ENCODE results near the gene GRIPAP1. TPM values are rescaled to one million over a fixed set of nuclear protein-coding genes. Genes with fewer than 3 reads are reported as not detected.

The GRIPAP1 gene
- total RNA-seq, 4 donors from 2014 or later, result 30.0 to 43.7 (median 32.4) TPM

DNA sequence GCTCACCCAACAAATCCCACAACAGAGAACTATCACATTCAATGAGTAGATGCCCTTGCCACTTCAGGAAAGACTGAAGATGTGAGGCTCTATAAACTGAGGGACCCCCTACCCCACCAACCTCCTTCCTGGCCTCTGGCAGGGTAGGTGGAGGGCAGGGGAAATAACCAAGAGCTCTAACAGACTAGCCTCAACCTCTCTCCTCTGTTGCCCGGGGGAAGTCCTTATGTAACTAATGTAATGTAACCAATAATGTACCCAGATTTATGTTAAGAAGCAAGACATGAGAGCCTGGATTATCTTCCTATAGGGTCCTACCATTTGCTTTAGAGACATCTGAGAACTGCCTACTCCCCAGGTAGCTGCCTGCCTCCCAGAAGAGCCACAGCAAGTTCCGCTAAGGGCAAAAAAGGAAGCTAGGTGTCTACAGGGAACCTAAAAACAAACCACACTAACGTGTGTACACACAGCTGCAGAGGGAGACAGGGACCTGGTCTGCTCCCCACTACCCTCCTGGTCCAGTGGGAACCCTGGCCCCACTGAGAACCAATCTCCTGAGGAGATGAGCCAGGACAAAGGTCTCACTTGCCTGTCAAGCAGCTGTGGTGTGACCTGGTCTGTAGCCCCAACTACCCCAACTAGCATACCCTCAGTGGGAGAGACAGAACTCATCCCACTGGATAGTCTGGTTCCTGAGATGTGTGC, 62.4 kb downstream of the GRIPAP1 start:
- DNase-seq (ENCODE audit: low spot score in 2 of 2), result no peak
- no peak overlapping the region for H3K4me3 ChIP-seq (ENCODE audit: low read depth, poor library complexity, severe bottlenecking)
- intact Hi-C loops (cut with DNase I; ENCODE audit: low total_unique reads), result no loop called here
- no peak for TF ChIP-seq POLR2A (IDR thresholded peaks at IDR 0.05)
- TF ChIP-seq, protein P1, sequence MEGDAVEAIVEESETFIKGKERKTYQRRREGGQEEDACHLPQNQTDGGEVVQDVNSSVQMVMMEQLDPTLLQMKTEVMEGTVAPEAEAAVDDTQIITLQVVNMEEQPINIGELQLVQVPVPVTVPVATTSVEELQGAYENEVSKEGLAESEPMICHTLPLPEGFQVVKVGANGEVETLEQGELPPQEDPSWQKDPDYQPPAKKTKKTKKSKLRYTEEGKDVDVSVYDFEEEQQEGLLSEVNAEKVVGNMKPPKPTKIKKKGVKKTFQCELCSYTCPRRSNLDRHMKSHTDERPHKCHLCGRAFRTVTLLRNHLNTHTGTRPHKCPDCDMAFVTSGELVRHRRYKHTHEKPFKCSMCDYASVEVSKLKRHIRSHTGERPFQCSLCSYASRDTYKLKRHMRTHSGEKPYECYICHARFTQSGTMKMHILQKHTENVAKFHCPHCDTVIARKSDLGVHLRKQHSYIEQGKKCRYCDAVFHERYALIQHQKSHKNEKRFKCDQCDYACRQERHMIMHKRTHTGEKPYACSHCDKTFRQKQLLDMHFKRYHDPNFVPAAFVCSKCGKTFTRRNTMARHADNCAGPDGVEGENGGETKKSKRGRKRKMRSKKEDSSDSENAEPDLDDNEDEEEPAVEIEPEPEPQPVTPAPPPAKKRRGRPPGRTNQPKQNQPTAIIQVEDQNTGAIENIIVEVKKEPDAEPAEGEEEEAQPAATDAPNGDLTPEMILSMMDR (IDR thresholded peaks at IDR 0.05), result no peak
- 77% methylated on average over 3 of the region's 3 CpGs for WGBS, 2 donors

DNA sequence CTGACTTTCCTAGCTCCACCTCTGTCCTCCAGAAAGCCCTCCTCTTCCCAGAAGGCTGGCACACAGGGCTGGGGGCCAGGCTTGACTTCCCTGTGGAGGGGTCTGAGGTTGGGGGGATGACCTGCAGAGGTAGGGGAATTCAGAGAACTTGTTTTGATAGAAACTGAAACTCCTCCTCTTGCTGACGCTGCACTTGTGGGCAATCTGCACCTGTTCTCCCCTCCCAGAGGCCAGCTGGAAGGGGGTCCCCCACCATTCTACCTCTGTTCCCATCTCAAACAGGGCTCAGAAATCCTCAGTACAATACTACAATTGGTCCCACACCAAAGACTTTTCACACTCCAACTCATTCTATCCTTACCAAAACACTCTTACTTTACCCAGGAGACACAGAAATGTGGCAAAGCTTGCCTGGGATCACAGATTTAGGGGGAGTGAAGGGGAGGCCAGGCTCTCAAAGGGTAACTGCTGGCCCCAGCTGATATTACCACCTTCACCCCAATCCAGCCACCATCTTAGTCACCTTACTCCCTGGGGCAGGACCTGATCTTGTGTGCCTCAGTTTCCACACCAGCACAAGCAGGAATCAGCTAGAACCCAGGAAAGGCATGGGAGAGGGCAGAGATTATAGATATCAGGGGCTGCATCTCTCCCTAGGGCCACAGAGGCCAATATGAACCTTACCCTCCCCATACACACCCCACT, 63.2 kb downstream of the GRIPAP1 start:
- DNase-seq (ENCODE audit: low spot score in 2 of 2), result no peak
- H3K4me3 ChIP-seq (ENCODE audit: low read depth, poor library complexity, severe bottlenecking), result no peak overlapping the region
- WGBS, 2 donors, result 69 to 94% methylated on average over 1 of the region's 1 CpG
- TF ChIP-seq POLR2A (IDR thresholded peaks at IDR 0.05), result no peak
- intact Hi-C loops (cut with DNase I; ENCODE audit: low total_unique reads), result no loop called here

DNA sequence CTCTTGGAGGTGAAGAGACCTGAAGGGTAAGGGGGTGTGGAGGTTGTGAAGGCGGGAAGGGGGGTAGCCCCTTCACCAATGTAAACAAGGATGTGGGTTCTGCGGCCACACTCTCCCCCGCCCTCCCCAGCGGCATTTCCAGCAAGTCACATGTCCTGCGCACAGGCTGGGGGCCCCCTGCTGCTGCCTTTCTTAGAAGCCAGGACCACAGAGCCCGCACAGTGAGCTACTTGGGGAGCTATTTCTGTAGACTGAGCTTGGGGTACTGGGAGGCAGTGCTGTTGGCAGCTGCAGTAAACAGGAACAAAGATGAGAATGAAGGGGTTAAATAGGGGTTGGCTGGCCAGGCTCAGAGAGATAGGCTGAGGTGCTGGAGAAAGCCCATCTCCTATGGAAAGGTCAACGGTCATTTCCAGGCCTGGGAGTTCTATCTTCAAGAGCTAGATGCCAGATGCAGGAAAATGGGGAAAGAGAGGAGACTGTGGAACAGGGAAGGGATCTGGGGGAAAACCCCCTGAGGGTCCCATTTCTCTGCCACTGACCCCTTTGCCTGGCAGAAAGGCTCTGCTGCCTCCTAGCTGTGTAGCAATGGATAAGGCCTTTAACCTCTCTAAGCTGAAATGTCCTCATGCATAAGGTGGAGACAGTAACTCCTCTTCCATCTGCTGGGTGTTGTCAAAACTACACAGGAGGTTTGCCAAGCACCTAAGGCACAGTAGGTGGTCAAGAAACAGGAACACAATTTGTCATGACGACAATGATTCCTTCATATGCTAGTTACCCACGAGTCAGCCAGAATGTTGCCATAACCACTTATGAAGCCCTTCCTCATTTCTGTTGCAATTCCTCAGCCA, 64.8 kb downstream of the GRIPAP1 start:
- intact Hi-C loops (cut with DNase I; ENCODE audit: low total_unique reads), result no loop called here
- TF ChIP-seq, protein P1 (IDR thresholded peaks at IDR 0.05), result no peak
- no peak for TF ChIP-seq POLR2A (IDR thresholded peaks at IDR 0.05)
- WGBS, 2 donors, result 36 to 37% methylated on average over 9 of the region's 9 CpGs
- H3K4me3 ChIP-seq (ENCODE audit: low read depth, poor library complexity, severe bottlenecking), result no peak overlapping the region
- peak; percentile 20 to 91 for DNase-seq (ENCODE audit: low spot score in 2 of 2)

DNA sequence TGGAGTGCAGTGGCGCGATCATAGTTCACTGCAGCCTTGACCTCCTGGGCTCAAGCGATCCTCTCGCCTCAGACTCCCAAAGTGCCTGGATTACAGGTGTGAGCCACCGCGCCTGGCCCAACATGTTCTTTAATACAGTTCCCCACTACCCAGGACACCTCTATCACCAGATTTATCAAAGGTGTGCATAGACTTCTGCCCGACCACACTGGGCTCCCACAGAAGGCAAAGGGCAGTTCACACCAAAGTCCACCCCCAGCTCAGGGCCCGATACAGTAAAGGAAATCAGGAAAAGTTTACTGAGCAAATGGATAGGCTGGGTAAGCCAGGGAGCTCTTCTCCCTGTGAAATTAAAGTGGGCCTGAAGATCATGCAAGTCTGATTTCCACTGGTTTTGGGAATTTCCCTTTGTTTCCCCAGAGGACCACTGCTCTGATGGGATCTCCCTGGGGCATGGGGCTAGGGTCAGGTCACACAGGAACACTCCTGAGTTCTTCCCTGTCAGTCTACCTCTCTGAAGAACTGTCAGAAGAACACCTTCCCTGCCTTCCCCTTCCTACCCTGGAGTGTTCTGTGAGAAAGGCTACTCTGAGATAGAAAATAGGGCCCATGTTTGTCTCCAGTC, 65.5 kb downstream of the GRIPAP1 start:
- H3K4me3 ChIP-seq (ENCODE audit: low read depth, poor library complexity, severe bottlenecking), result no peak overlapping the region
- intact Hi-C loops (cut with DNase I; ENCODE audit: low total_unique reads), result no loop called here
- DNase-seq (ENCODE audit: low spot score in 2 of 2), result no peak
- TF ChIP-seq, protein P1 (IDR thresholded peaks at IDR 0.05), result no peak
- no peak for TF ChIP-seq POLR2A (IDR thresholded peaks at IDR 0.05)
- WGBS, 2 donors, result 92 to 96% methylated on average over 7 to 8 of the region's 8 CpGs

DNA sequence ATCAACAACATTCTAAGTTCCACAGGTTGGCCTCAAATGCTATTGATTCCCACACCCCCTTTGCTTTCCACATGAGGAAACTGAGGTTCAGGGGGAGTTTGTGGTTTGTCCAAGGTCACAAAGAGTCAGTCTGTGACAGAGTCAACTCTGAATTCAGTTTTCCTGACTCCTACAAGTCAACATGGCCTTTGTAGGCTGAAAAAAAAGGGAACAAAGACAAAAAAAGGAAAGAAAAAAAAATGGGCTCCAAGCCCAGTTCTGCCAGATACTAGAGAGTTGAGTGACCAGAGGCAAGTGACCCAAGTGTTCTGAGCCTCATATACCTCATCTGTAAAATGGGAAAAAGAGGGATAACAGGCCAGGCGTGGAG, 66.8 kb downstream of the GRIPAP1 start:
- no peak for DNase-seq (ENCODE audit: low spot score in 2 of 2)
- H3K4me3 ChIP-seq (ENCODE audit: low read depth, poor library complexity, severe bottlenecking), result no peak overlapping the region
- TF ChIP-seq, protein P1 (IDR thresholded peaks at IDR 0.05), result no peak
- no peak for TF ChIP-seq POLR2A (IDR thresholded peaks at IDR 0.05)
- intact Hi-C loops (cut with DNase I; ENCODE audit: low total_unique reads), result no loop called here
- 85 to 88% methylated on average over 1 of the region's 1 CpG for WGBS, 2 donors

Measured in lower leg skin (tissue), 4 donors.